K562 (cell line): ENCODE data around the gene CSNK1A1. TPM values are rescaled to one million over a fixed set of nuclear protein-coding genes. Genes with fewer than 3 reads are reported as not detected.

Source experiments
- BRD9 ChIP-seq: fragments of 450-650 bp; IDR thresholded peaks from 2 replicates; pipeline ENCODE4 v1.6.1; 2018; ENCODE audit warnings: low read depth; ENCODE audit not compliant: partially characterized antibody
- CBX8 ChIP-seq: fragments of 200-600 bp; sonication (generic); IDR thresholded peaks from 2 replicates; pipeline ENCODE4 v1.6.1; 2012; ENCODE audit warnings: borderline replicate concordance, mixed run types, low read depth, mild to moderate bottlenecking, moderate library complexity, mixed read lengths, low read length, control low read depth, inconsistent platforms; ENCODE audit not compliant: poor library complexity, severe bottlenecking; ENCODE audit errors: extremely low read depth
- DIDO1 ChIP-seq: fragments of 450-650 bp; IDR thresholded peaks from 2 replicates; pipeline ENCODE4 v1.6.1; 2016; ENCODE audit warnings: low read depth, missing biosample characterization, missing genetic modification characterization
- ETV5 ChIP-seq: sonication (generic); formaldehyde crosslinking; IDR thresholded peaks from 2 replicates; pipeline ENCODE4 v1.4.0; 2020; ENCODE audit warnings: low read depth, mild to moderate bottlenecking, missing genetic modification reagents
- HDAC8 ChIP-seq: fragments of 450-650 bp; IDR thresholded peaks from 2 replicates; pipeline ENCODE4 v1.6.1; 2016; ENCODE audit warnings: mild to moderate bottlenecking, missing genetic modification characterization, moderate library complexity, missing compliant biosample characterization
- MBD2 ChIP-seq: sonication (generic); IDR thresholded peaks from 2 replicates; pipeline ENCODE4 v1.6.1; 2016; ENCODE audit warnings: low read depth, borderline replicate concordance
- MTA1 ChIP-seq: fragments of 450-650 bp; IDR thresholded peaks from 2 replicates; pipeline ENCODE4 v1.6.1; 2017; ENCODE audit warnings: borderline replicate concordance
- NCOA1 ChIP-seq: fragments of 450-650 bp; IDR thresholded peaks from 2 replicates; pipeline ENCODE4 v1.6.1; 2016; ENCODE audit warnings: low read depth
- NFE2 ChIP-seq: IDR thresholded peaks from 2 replicates; pipeline ENCODE4 v1.6.1; 2014; ENCODE audit warnings: antibody characterized with exemption, low read depth
- NUFIP1 ChIP-seq: fragments of 450-650 bp; IDR thresholded peaks from 2 replicates; pipeline ENCODE4 v1.6.1; 2018; ENCODE audit not compliant: partially characterized antibody
- RFX7 ChIP-seq: fragments of 250-450 bp; sonication (Bioruptor Pico); IDR thresholded peaks from 2 replicates; pipeline ENCODE4 v1.5.1; 2021; ENCODE audit warnings: mild to moderate bottlenecking
- TBP ChIP-seq: optimal IDR thresholded peaks from 2 replicates; pipeline ENCODE3; 2011; ENCODE audit warnings: low read depth, low read length, improper control_type of control experiment
- ZBTB7A ChIP-seq: IDR thresholded peaks from 2 replicates; pipeline ENCODE4 v1.6.1; 2011; ENCODE audit warnings: low read depth, mild to moderate bottlenecking, low read length, moderate library complexity, borderline replicate concordance; ENCODE audit not compliant: control insufficient read depth
- ZBTB8A ChIP-seq: fragments of 450-650 bp; IDR thresholded peaks from 2 replicates; pipeline ENCODE4 v1.6.1; 2018; ENCODE audit warnings: mild to moderate bottlenecking, moderate library complexity; ENCODE audit not compliant: partially characterized antibody
- ZNF253 ChIP-seq: fragments of 250-450 bp; sonication (Bioruptor Pico); conservative IDR thresholded peaks from 2 replicates; pipeline ENCODE4 v1.6.1; 2021; ENCODE audit warnings: mild to moderate bottlenecking
- ZNF274 ChIP-seq: IDR thresholded peaks from 2 replicates; pipeline ENCODE4 v1.6.1; 2011; ENCODE audit warnings: low read depth, mild to moderate bottlenecking, low read length, moderate library complexity, borderline replicate concordance
- polyA plus RNA-seq, 8 experiments: library from polyadenylated mRNA; depleted of rRNA in 4 of 8; stranded (reverse) in 5 of 8; unstranded in 3 of 8; fragments of >200 nt; fragmentation: Nextera tagmentation in 2 of 8; fragmentation: Illumina TruSeq in 1 of 8; extraction: Ambion mirVana in 2 of 8; extraction: Trizol in 1 of 8; gene quantifications; 2 replicates each; pipeline versions ENCODE4 v1.2.1 to v1.2.3, GENCODE V29; 2011 to 2014; ENCODE audit warnings: inconsistent platforms in 1 of 8, missing spikeins in 1 of 8
- total RNA-seq, 7 experiments: library from RNA; depleted of rRNA in 6 of 7; stranded (reverse); fragments of >200 nt in 6 of 7; fragmentation: Illumina TruSeq in 2 of 7; extraction: Trizol in 2 of 7; gene quantifications; 2 replicates each; pipeline versions ENCODE4 v1.2.1 to v1.2.3, GENCODE V29; 2011 to 2021; ENCODE audit warnings: low replicate concordance in 1 of 7
- TF ChIP-seq, protein P1 (sequence below): IDR thresholded peaks from 2 replicates; pipeline ENCODE4 v1.6.1; 2014; ENCODE audit warnings: antibody characterized with exemption
- TF ChIP-seq, protein P2 (sequence below): fragments of 450-650 bp; formaldehyde crosslinking; IDR thresholded peaks from 2 replicates; pipeline ENCODE4 v1.4.0; 2020; ENCODE audit warnings: mild to moderate bottlenecking, moderate library complexity
- TF ChIP-seq, protein P3 (sequence below), 3 experiments: fragments of 200-800 bp in 1 of 3; fragments of 250-450 bp in 1 of 3; fragments of 450-650 bp in 1 of 3; sonication (Bioruptor Pico) in 1 of 3; sonication (Bioruptor generic) in 1 of 3; formaldehyde crosslinking in 1 of 3; IDR thresholded peaks; 2 replicates each; pipeline versions ENCODE4 v1.6.1 to v1.8.0; 2016 to 2022; ENCODE audit warnings: mild to moderate bottlenecking in 2 of 3, missing genetic modification characterization in 2 of 3, missing compliant biosample characterization in 1 of 3, moderate library complexity in 1 of 3

Gene CSNK1A1
- total and polyA plus RNA-seq, 9 of the 15 experiments (the other 6 are each of a cell fraction or from before 2014, with no cell fraction given) = 49.1 to 196 (median 154) TPM

DNA sequence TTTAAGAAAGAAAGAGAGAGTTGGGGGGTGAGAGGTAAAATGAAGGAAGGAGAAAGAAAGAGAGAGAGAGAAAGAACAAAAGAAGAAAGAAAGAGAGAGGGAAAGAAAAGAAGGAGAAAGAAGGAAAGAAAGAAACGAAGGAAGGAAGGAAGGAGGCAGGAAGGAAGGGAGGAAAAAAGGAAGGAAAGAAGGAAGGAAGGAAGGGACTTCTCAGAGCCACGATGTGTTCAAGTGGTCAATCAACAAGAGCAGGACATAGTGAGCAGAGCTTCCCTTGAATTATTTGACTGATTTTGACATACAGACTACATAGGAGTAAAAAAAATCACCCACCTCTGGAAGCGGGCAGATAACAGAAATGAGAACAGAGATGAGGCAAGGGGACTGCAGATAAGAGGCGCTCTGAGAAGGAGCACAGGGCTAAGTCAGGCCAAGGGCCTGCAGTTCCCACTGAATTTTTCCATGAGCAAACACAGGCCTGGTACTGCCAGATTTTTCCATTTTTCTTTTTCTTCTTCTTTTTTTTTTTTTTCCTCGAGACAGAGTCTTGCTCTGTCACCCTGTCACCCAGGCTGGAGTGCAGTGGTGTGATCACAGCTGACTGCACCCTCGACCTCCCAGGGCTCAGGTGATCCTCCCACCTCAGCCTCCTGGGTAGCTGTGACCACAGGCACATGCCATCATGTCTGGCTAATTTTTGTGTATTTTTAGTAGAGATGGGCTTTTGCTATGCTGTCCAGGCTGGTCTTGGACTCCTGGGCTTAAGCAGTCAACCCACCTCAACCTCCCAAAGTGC, 94.4 kb downstream of the CSNK1A1 start (continued):
- TF ChIP-seq BRD9 = peak; percentile 91
- TF ChIP-seq ZNF274 = no peak
- TF ChIP-seq, protein P1, sequence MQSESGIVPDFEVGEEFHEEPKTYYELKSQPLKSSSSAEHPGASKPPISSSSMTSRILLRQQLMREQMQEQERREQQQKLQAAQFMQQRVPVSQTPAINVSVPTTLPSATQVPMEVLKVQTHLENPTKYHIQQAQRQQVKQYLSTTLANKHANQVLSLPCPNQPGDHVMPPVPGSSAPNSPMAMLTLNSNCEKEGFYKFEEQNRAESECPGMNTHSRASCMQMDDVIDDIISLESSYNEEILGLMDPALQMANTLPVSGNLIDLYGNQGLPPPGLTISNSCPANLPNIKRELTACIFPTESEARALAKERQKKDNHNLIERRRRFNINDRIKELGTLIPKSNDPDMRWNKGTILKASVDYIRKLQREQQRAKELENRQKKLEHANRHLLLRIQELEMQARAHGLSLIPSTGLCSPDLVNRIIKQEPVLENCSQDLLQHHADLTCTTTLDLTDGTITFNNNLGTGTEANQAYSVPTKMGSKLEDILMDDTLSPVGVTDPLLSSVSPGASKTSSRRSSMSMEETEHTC = no peak
- no peak for TF ChIP-seq ZBTB8A
- TF ChIP-seq, protein P2, sequence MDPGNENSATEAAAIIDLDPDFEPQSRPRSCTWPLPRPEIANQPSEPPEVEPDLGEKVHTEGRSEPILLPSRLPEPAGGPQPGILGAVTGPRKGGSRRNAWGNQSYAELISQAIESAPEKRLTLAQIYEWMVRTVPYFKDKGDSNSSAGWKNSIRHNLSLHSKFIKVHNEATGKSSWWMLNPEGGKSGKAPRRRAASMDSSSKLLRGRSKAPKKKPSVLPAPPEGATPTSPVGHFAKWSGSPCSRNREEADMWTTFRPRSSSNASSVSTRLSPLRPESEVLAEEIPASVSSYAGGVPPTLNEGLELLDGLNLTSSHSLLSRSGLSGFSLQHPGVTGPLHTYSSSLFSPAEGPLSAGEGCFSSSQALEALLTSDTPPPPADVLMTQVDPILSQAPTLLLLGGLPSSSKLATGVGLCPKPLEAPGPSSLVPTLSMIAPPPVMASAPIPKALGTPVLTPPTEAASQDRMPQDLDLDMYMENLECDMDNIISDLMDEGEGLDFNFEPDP (CRISPR knock-in tag) = no peak
- no peak for TF ChIP-seq TBP
- no peak for TF ChIP-seq ZNF253 (CRISPR knock-in tag)
- TF ChIP-seq NFE2 = no peak; the same call in none of the 2 replicates
- no peak for TF ChIP-seq CBX8
- peak; percentile 95 for TF ChIP-seq MTA1
- no peak; the same call in 1 of the 2 replicates for TF ChIP-seq ZBTB7A
- TF ChIP-seq RFX7 (CRISPR knock-in tag) = no peak
- peak; percentile 74 for TF ChIP-seq MBD2
- peak; percentile 94 for TF ChIP-seq NCOA1
- TF ChIP-seq HDAC8 = no peak
- no peak for TF ChIP-seq ETV5 (CRISPR knock-in tag)
- TF ChIP-seq DIDO1 (tag) = 0 out of 2 replicates have a peak, but pooled peaks have one; percentile 12
- TF ChIP-seq, protein P3, sequence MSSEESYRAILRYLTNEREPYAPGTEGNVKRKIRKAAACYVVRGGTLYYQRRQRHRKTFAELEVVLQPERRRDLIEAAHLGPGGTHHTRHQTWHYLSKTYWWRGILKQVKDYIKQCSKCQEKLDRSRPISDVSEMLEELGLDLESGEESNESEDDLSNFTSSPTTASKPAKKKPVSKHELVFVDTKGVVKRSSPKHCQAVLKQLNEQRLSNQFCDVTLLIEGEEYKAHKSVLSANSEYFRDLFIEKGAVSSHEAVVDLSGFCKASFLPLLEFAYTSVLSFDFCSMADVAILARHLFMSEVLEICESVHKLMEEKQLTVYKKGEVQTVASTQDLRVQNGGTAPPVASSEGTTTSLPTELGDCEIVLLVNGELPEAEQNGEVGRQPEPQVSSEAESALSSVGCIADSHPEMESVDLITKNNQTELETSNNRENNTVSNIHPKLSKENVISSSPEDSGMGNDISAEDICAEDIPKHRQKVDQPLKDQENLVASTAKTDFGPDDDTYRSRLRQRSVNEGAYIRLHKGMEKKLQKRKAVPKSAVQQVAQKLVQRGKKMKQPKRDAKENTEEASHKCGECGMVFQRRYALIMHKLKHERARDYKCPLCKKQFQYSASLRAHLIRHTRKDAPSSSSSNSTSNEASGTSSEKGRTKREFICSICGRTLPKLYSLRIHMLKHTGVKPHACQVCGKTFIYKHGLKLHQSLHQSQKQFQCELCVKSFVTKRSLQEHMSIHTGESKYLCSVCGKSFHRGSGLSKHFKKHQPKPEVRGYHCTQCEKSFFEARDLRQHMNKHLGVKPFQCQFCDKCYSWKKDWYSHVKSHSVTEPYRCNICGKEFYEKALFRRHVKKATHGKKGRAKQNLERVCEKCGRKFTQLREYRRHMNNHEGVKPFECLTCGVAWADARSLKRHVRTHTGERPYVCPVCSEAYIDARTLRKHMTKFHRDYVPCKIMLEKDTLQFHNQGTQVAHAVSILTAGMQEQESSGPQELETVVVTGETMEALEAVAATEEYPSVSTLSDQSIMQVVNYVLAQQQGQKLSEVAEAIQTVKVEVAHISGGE (CRISPR knock-in tag; IDR thresholded peaks at IDR 0.05) = peak in 1 of 3 experiments; percentile 55; a peak in 1 of 6 replicates
- no peak for TF ChIP-seq NUFIP1
